Tibial artery (tissue), 4 donors: ENCODE results near the gene LRRTM3.

Source experiments
- DNase-seq, 2 donors: peaks; one replicate each; pipeline ENCODE4 v3.0.0-alpha.2; 2019
- H3K27ac ChIP-seq, 2 donors: fragments of 200-600 bp; sonication (generic) in 1 of 2; 1 replicate in 1 of 2; 2 replicates in 1 of 2; pipeline ENCODE4 v1.5.1; 2018 to 2019; ENCODE audit warnings: mild to moderate bottlenecking in 1 of 2
- H3K27me3 ChIP-seq, 2 donors: fragments of 200-600 bp; sonication (generic) in 1 of 2; one replicate each; pipeline versions ENCODE4 v1.5.1 to v1.6.0; 2016 to 2019
- H3K36me3 ChIP-seq, 3 donors: fragments of 200-600 bp; sonication (generic) in 2 of 3; one replicate each; pipeline ENCODE4 v1.5.1; 2016 to 2019; ENCODE audit warnings: mild to moderate bottlenecking in 2 of 3
- H3K4me1 ChIP-seq, 4 donors: fragments of 200-600 bp; sonication (generic) in 2 of 4; 1 replicate in 3 of 4; 2 replicates in 1 of 4; pipeline ENCODE4 v1.5.1; 2016 to 2019
- H3K4me3 ChIP-seq, 2 donors: fragments of 200-600 bp; sonication (generic) in 1 of 2; 1 replicate in 1 of 2; 2 replicates in 1 of 2; pipeline ENCODE4 v1.5.1; 2018 to 2019; ENCODE audit warnings: mild to moderate bottlenecking in 2 of 2
- H3K9me3 ChIP-seq, 3 donors: fragments of 200-600 bp; sonication (generic) in 1 of 3; one replicate each; pipeline ENCODE4 v1.5.1; 2016 to 2019
- CTCF ChIP-seq, 2 experiments: fragments of 200-600 bp in 1 of 2; fragments of 450-650 bp in 1 of 2; IDR thresholded peaks; one replicate each; pipeline ENCODE4 v1.5.1; 2017 to 2019; ENCODE audit warnings: antibody characterized with exemption in 2 of 2, mild to moderate bottlenecking in 1 of 2, moderate library complexity in 1 of 2
- intact Hi-C: fragments of 100-400 bp; cut with DNase I; formaldehyde crosslinking; loops from one replicate; pipeline ENCODE4 v1.15.0; 2023; ENCODE audit warnings: low total_unique reads

Gene LRRTM3

GRCh38 chr10:66926841-66927240 is 1.0 kb downstream of the LRRTM3 start:
- DNase-seq = no peak
- no peak for TF ChIP-seq CTCF (IDR thresholded peaks at IDR 0.05)
- no peak overlapping the region for H3K4me3 ChIP-seq
- H3K4me1 ChIP-seq = peaks cover 0 to 10% (median 6%) of the 10 kb centered on the region in 4 donors
- H3K9me3 ChIP-seq = no peaks in the 10 kb centered on the region
- intact Hi-C loops = no loop called here
- no peaks in the 10 kb centered on the region for H3K36me3 ChIP-seq
- H3K27ac ChIP-seq = no peak overlapping the region
- peaks cover 0 to 21% of the 10 kb centered on the region in 2 donors for H3K27me3 ChIP-seq

GRCh38 chr10:66927251-66927935 is 1.6 kb downstream of the LRRTM3 start:
- Histone ChIP-seq H3K4me3 (no peak overlapping the region), H3K4me1 (peaks cover 0 to 10% (median 6%) of the 10 kb centered on the region in 4 donors), H3K27ac (no peak overlapping the region), H3K36me3 (no peaks in the 10 kb centered on the region), H3K9me3 (no peaks in the 10 kb centered on the region), H3K27me3 (peaks cover 0 to 21% of the 10 kb centered on the region in 2 donors)
- no peak for DNase-seq
- intact Hi-C loops = no loop called here
- TF ChIP-seq CTCF (IDR thresholded peaks at IDR 0.05) = no peak

- no peak for TF ChIP-seq CTCF (IDR thresholded peaks at IDR 0.05)
- H3K27ac ChIP-seq = no peak overlapping the region
- H3K4me3 ChIP-seq = no peak overlapping the region
- DNase-seq = no peak
- peaks cover 0 to 21% of the 10 kb centered on the region in 2 donors for H3K27me3 ChIP-seq
- peaks cover 0 to 10% (median 6%) of the 10 kb centered on the region in 4 donors for H3K4me1 ChIP-seq
- intact Hi-C loops = no loop called here
- no peaks in the 10 kb centered on the region for H3K9me3 ChIP-seq
- no peaks in the 10 kb centered on the region for H3K36me3 ChIP-seq
Measured at GRCh38 chr10:66927971-66928770, 2.3 kb downstream of the LRRTM3 start.

GRCh38 chr10:66928776-66929175 is 2.9 kb downstream of the LRRTM3 start:
- Histone ChIP-seq H3K9me3 (no peaks in the 10 kb centered on the region), H3K4me3 (no peak overlapping the region), H3K36me3 (no peaks in the 10 kb centered on the region), H3K4me1 (peaks cover 0 to 10% (median 6%) of the 10 kb centered on the region in 4 donors), H3K27ac (no peak overlapping the region), H3K27me3 (peaks cover 0 to 21% of the 10 kb centered on the region in 2 donors)
- TF ChIP-seq CTCF (IDR thresholded peaks at IDR 0.05) = no peak
- DNase-seq = no peak
- intact Hi-C loops = no loop called here

- Histone ChIP-seq H3K27me3 (peaks cover 0 to 21% of the 10 kb centered on the region in 2 donors), H3K27ac (no peak overlapping the region), H3K36me3 (no peaks in the 10 kb centered on the region), H3K9me3 (no peaks in the 10 kb centered on the region), H3K4me1 (peaks cover 0 to 10% (median 6%) of the 10 kb centered on the region in 4 donors), H3K4me3 (no peak overlapping the region)
- no peak for TF ChIP-seq CTCF (IDR thresholded peaks at IDR 0.05)
- no peak for DNase-seq
- intact Hi-C loops = no loop called here
Measured at GRCh38 chr10:66929375-66929774, 3.5 kb downstream of the LRRTM3 start.
